Measurements from ENCODE around the gene TCP11.

Gene TCP11

DNA sequence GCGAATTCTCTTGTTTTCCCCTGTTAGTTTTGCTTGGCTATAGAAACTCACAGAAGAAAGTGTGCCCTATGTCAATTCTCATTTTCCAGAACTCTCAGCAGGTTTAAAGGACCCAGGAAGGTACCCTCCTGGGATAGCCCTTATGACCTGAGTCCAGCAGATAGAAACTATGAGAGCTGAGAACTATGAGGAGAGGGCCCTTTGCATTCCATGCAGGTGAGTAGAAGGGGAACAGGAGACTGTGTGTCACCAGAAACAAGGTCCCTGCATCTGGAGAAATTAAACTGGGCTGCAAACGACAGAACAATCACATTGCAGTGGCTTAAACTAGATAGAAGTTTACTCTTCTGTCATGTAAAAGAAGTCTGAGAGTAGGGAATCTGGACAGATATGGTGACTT lies 36.9 kb upstream of the TCP11 start:
- TF ChIP-seq, protein P1, sequence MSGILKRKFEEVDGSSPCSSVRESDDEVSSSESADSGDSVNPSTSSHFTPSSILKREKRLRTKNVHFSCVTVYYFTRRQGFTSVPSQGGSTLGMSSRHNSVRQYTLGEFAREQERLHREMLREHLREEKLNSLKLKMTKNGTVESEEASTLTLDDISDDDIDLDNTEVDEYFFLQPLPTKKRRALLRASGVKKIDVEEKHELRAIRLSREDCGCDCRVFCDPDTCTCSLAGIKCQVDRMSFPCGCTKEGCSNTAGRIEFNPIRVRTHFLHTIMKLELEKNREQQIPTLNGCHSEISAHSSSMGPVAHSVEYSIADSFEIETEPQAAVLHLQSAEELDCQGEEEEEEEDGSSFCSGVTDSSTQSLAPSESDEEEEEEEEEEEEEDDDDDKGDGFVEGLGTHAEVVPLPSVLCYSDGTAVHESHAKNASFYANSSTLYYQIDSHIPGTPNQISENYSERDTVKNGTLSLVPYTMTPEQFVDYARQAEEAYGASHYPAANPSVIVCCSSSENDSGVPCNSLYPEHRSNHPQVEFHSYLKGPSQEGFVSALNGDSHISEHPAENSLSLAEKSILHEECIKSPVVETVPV (CRISPR knock-in tag; IDR thresholded peaks at IDR 0.05) = no peak
- TF ChIP-seq ZFP3 (CRISPR knock-in tag; IDR thresholded peaks at IDR 0.05) = no peak
- TF ChIP-seq ISL1 (CRISPR knock-in tag; IDR thresholded peaks at IDR 0.05) = no peak
- no peak for TF ChIP-seq RARB (CRISPR knock-in tag; IDR thresholded peaks at IDR 0.05)
- TF ChIP-seq CSDC2 (CRISPR knock-in tag; IDR thresholded peaks at IDR 0.05) = no peak
- TF ChIP-seq ZFP30 (CRISPR knock-in tag; IDR thresholded peaks at IDR 0.05) = no peak
- no peak for TF ChIP-seq TCF4 (CRISPR knock-in tag; IDR thresholded peaks at IDR 0.05; ENCODE audit: borderline replicate concordance)
- no peak for TF ChIP-seq PPARA (CRISPR knock-in tag; IDR thresholded peaks at IDR 0.05; ENCODE audit: borderline replicate concordance)
- no peak for TF ChIP-seq BACH2 (CRISPR knock-in tag; IDR thresholded peaks at IDR 0.05; ENCODE audit: borderline replicate concordance)
- TF ChIP-seq ZNF8 (CRISPR knock-in tag; IDR thresholded peaks at IDR 0.05) = no peak
- no peak for TF ChIP-seq SNAI2 (CRISPR knock-in tag; IDR thresholded peaks at IDR 0.05)
- TF ChIP-seq POU6F1 (CRISPR knock-in tag; IDR thresholded peaks at IDR 0.05; ENCODE audit: borderline replicate concordance, low read depth) = no peak
- TF ChIP-seq, protein P2, sequence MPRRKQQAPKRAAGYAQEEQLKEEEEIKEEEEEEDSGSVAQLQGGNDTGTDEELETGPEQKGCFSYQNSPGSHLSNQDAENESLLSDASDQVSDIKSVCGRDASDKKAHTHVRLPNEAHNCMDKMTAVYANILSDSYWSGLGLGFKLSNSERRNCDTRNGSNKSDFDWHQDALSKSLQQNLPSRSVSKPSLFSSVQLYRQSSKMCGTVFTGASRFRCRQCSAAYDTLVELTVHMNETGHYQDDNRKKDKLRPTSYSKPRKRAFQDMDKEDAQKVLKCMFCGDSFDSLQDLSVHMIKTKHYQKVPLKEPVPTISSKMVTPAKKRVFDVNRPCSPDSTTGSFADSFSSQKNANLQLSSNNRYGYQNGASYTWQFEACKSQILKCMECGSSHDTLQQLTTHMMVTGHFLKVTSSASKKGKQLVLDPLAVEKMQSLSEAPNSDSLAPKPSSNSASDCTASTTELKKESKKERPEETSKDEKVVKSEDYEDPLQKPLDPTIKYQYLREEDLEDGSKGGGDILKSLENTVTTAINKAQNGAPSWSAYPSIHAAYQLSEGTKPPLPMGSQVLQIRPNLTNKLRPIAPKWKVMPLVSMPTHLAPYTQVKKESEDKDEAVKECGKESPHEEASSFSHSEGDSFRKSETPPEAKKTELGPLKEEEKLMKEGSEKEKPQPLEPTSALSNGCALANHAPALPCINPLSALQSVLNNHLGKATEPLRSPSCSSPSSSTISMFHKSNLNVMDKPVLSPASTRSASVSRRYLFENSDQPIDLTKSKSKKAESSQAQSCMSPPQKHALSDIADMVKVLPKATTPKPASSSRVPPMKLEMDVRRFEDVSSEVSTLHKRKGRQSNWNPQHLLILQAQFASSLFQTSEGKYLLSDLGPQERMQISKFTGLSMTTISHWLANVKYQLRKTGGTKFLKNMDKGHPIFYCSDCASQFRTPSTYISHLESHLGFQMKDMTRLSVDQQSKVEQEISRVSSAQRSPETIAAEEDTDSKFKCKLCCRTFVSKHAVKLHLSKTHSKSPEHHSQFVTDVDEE (CRISPR knock-in tag; IDR thresholded peaks at IDR 0.05) = no peak
- no peak for TF ChIP-seq OSR1 (CRISPR knock-in tag; IDR thresholded peaks at IDR 0.05)
- TF ChIP-seq ZC3H10 (CRISPR knock-in tag; IDR thresholded peaks at IDR 0.05) = no peak
- TF ChIP-seq CREB5 (CRISPR knock-in tag; IDR thresholded peaks at IDR 0.05; ENCODE audit: low read depth) = no peak
- TF ChIP-seq TOX (CRISPR knock-in tag; IDR thresholded peaks at IDR 0.05; ENCODE audit: borderline replicate concordance) = no peak
- TF ChIP-seq ZNF70 (CRISPR knock-in tag; IDR thresholded peaks at IDR 0.05) = no peak
- ATAC-seq = no peak

DNA sequence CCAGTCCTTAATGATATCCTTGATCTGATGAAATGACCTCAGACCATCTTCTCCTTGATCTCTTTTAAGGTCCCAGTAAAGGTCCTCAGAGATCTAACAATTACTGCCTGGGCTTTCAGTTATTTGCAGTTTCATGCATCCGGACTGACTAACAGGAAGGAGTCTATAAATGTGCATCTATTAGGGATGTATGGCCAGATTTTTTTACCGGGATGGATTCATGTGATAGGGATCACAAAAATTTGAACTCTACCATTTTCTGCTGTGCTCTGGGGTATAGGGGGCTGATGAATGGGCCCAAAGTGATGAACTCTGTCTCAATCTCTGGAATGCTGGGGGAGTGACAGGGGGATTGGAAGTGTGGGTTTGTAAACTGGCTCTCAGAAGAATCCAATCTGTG lies 36.5 kb upstream of the TCP11 start:
- TF ChIP-seq CREB5 (CRISPR knock-in tag; IDR thresholded peaks at IDR 0.05; ENCODE audit: low read depth) = no peak
- TF ChIP-seq, protein P1 (CRISPR knock-in tag; IDR thresholded peaks at IDR 0.05) = no peak
- TF ChIP-seq TOX (CRISPR knock-in tag; IDR thresholded peaks at IDR 0.05; ENCODE audit: borderline replicate concordance) = no peak
- no peak for TF ChIP-seq ZNF70 (CRISPR knock-in tag; IDR thresholded peaks at IDR 0.05)
- no peak for TF ChIP-seq RARB (CRISPR knock-in tag; IDR thresholded peaks at IDR 0.05)
- TF ChIP-seq CSDC2 (CRISPR knock-in tag; IDR thresholded peaks at IDR 0.05) = no peak
- TF ChIP-seq ISL1 (CRISPR knock-in tag; IDR thresholded peaks at IDR 0.05) = no peak
- TF ChIP-seq, protein P2 (CRISPR knock-in tag; IDR thresholded peaks at IDR 0.05) = no peak
- no peak for TF ChIP-seq OSR1 (CRISPR knock-in tag; IDR thresholded peaks at IDR 0.05)
- ATAC-seq = no peak
